Measurements from ENCODE around the gene YPEL4.

DNA sequence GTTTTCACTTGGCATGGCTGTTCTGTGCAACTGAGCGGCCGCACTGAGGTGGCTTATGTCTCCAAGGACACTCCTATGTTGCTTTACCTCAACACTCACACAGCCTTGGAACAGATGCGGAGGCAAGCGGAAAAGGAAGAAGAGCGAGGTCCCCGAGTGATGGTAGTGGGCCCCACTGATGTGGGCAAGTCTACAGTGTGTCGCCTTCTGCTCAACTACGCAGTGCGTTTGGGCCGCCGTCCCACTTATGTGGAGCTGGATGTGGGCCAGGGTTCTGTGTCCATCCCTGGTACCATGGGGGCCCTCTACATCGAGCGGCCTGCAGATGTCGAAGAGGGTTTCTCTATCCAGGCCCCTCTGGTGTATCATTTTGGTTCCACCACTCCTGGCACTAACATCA, 10.0 kb upstream of the YPEL4 start:
- TF ChIP-seq, protein P1, sequence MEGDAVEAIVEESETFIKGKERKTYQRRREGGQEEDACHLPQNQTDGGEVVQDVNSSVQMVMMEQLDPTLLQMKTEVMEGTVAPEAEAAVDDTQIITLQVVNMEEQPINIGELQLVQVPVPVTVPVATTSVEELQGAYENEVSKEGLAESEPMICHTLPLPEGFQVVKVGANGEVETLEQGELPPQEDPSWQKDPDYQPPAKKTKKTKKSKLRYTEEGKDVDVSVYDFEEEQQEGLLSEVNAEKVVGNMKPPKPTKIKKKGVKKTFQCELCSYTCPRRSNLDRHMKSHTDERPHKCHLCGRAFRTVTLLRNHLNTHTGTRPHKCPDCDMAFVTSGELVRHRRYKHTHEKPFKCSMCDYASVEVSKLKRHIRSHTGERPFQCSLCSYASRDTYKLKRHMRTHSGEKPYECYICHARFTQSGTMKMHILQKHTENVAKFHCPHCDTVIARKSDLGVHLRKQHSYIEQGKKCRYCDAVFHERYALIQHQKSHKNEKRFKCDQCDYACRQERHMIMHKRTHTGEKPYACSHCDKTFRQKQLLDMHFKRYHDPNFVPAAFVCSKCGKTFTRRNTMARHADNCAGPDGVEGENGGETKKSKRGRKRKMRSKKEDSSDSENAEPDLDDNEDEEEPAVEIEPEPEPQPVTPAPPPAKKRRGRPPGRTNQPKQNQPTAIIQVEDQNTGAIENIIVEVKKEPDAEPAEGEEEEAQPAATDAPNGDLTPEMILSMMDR (IDR thresholded peaks at IDR 0.05): no peak
- TF ChIP-seq, protein P2, sequence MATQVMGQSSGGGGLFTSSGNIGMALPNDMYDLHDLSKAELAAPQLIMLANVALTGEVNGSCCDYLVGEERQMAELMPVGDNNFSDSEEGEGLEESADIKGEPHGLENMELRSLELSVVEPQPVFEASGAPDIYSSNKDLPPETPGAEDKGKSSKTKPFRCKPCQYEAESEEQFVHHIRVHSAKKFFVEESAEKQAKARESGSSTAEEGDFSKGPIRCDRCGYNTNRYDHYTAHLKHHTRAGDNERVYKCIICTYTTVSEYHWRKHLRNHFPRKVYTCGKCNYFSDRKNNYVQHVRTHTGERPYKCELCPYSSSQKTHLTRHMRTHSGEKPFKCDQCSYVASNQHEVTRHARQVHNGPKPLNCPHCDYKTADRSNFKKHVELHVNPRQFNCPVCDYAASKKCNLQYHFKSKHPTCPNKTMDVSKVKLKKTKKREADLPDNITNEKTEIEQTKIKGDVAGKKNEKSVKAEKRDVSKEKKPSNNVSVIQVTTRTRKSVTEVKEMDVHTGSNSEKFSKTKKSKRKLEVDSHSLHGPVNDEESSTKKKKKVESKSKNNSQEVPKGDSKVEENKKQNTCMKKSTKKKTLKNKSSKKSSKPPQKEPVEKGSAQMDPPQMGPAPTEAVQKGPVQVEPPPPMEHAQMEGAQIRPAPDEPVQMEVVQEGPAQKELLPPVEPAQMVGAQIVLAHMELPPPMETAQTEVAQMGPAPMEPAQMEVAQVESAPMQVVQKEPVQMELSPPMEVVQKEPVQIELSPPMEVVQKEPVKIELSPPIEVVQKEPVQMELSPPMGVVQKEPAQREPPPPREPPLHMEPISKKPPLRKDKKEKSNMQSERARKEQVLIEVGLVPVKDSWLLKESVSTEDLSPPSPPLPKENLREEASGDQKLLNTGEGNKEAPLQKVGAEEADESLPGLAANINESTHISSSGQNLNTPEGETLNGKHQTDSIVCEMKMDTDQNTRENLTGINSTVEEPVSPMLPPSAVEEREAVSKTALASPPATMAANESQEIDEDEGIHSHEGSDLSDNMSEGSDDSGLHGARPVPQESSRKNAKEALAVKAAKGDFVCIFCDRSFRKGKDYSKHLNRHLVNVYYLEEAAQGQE (IDR thresholded peaks at IDR 0.05; ENCODE audit: insufficient read depth in 1 of 2, low read depth in 2 of 2, low read length in 1 of 2): no peak
- no peak for TF ChIP-seq SIN3A (IDR thresholded peaks at IDR 0.05; ENCODE audit: borderline replicate concordance, insufficient read depth, low read depth, low read length)
- TF ChIP-seq POLR2AphosphoS5 (IDR thresholded peaks at IDR 0.05; ENCODE audit: low read depth, low read length): no peak
- no peak for TF ChIP-seq TCF7L2 (IDR thresholded peaks at IDR 0.05; ENCODE audit: low read depth, low read length)
